HG03064 (cell line): Measurements from ENCODE around the gene SPON1.
"Not testable (repeated sequence)": the region's sequence is repeated elsewhere in the genome, so short reads cannot be mapped to it uniquely, and the experiment has no call there.

Experiments used
- ATAC-seq: cut with Tn5 transposase; IDR thresholded peaks from one replicate; pipeline ENCODE4 v1.9.1; 2021; ENCODE audit warnings: low read depth; ENCODE audit not compliant: unreplicated experiment

SPON1 gene

GRCh38 chr11:14075118-14076078 is 112.9 kb downstream of the SPON1 start:
- ATAC-seq: no peak

GRCh38 chr11:14079011-14079410 is 116.5 kb downstream of the SPON1 start:
- no peak for ATAC-seq

- ATAC-seq: no peak
These were observed 117.3 kb downstream of the SPON1 start for GRCh38 chr11:14079797-14080196.

- no peak for ATAC-seq
These were observed 119.2 kb downstream of the SPON1 start for GRCh38 chr11:14081581-14082231.

GRCh38 chr11:14082338-14082737 is 119.8 kb downstream of the SPON1 start:
- ATAC-seq: no peak

- not testable (repeated sequence) for ATAC-seq
These were observed 126.3 kb downstream of the SPON1 start for GRCh38 chr11:14088861-14089260.

- no peak for ATAC-seq
These were observed 127.4 kb downstream of the SPON1 start for GRCh38 chr11:14089690-14090462.

GRCh38 chr11:14090631-14091030 is 128.1 kb downstream of the SPON1 start:
- not testable (repeated sequence) for ATAC-seq

- ATAC-seq: no peak
These were observed 130.5 kb downstream of the SPON1 start for GRCh38 chr11:14093065-14093464.

- no peak for ATAC-seq
These were observed 132.0 kb downstream of the SPON1 start for GRCh38 chr11:14094481-14095037.

- no peak for ATAC-seq
These were observed 133.4 kb downstream of the SPON1 start for GRCh38 chr11:14095882-14096281.

- ATAC-seq: no peak
These were observed 134.1 kb downstream of the SPON1 start for GRCh38 chr11:14096606-14097005.

GRCh38 chr11:14101388-14101787 is 138.9 kb downstream of the SPON1 start:
- ATAC-seq: no peak

GRCh38 chr11:14102766-14103165 is 140.2 kb downstream of the SPON1 start:
- ATAC-seq: no peak

- ATAC-seq: no peak
These were observed 142.9 kb downstream of the SPON1 start for GRCh38 chr11:14105446-14105845.

GRCh38 chr11:14106303-14107049 is 144.0 kb downstream of the SPON1 start:
- no peak for ATAC-seq

GRCh38 chr11:14107050-14107430 is 144.5 kb downstream of the SPON1 start:
- no peak for ATAC-seq

- no peak for ATAC-seq
These were observed 147.2 kb downstream of the SPON1 start for GRCh38 chr11:14109742-14110141.

GRCh38 chr11:14110629-14111028 is 148.1 kb downstream of the SPON1 start:
- ATAC-seq: no peak

GRCh38 chr11:14111496-14111895 is 149.0 kb downstream of the SPON1 start:
- no peak for ATAC-seq
